ENCODE data around the gene OR13G1. TPM values are rescaled to one million over a fixed set of nuclear protein-coding genes. Genes with fewer than 3 reads are reported as not detected.

The OR13G1 gene
- not detected in 2 replicates for total RNA-seq (ENCODE audit: low replicate concordance)

GRCh38 chr1:247679639-247680038 is at the start of gene OR13G1:
TSS of gene OR13G1 (minus strand) at chr1:247679739. CDS start at chr1:247673041, 6,698 bp downstream.
- Mint-ChIP-seq H3K9me3 (no peaks in the 10 kb centered on the region), H3K27me3 (ENCODE audit: insufficient read depth, low read depth) (no peaks in the 10 kb centered on the region), H3K4me1 (no peaks in the 10 kb centered on the region), H3K4me3 (no peak within 1 kb of the TSS), H3K36me3 (no peaks in the 10 kb centered on the region), H3K27ac (no peak within 1 kb of the TSS)
- Histone ChIP-seq H3K9me3 (ENCODE audit: low read depth) (no peaks in the 10 kb centered on the region), H4K20me1 (ENCODE audit: low read depth) (no peaks in the 10 kb centered on the region), H3K9ac (no peak within 1 kb of the TSS), H3K4me2 (no peak within 1 kb of the TSS), H3K4me1 (no peaks in the 10 kb centered on the region), H3K27ac (no peak within 1 kb of the TSS), H3K79me2 (ENCODE audit: low read depth) (no peaks in the 10 kb centered on the region), H3K27me3 (no peaks in the 10 kb centered on the region), H3K4me3 (no peak within 1 kb of the TSS), H3F3A (ENCODE audit: low read depth) (no peaks in the 10 kb centered on the region), H3K36me3 (no peaks in the 10 kb centered on the region), H2AFZ (replicated peaks) (no peak within 1 kb of the TSS)
- no peak for TF ChIP-seq EZH2 (IDR thresholded peaks at IDR 0.05)
- no peak for TF ChIP-seq EZH2phosphoT487 (IDR thresholded peaks at IDR 0.05)
- no peak for TF ChIP-seq CTCF (IDR thresholded peaks at IDR 0.05)
- no peak for DNase-seq (ENCODE audit: low spot score)

- no peaks in the 10 kb centered on the region for H3K9me3 Mint-ChIP-seq
- H4K20me1 ChIP-seq (ENCODE audit: low read depth): no peaks in the 10 kb centered on the region
Observed at GRCh38 chr1:247721222-247721621, 41.7 kb upstream of the OR13G1 start.

GRCh38 chr1:247716546-247716945 is 37.0 kb upstream of the OR13G1 start, which contains the start of gene OR6F1:
TSS of gene OR6F1 (minus strand) at chr1:247716646. CDS start at chr1:247712755, 3,891 bp downstream.
- Histone ChIP-seq H3F3A (ENCODE audit: low read depth) (no peaks in the 10 kb centered on the region), H3K27me3 (no peaks in the 10 kb centered on the region), H3K4me3 (no peak within 1 kb of the TSS), H3K9ac (no peak within 1 kb of the TSS), H3K27ac (no peak within 1 kb of the TSS), H4K20me1 (ENCODE audit: low read depth) (no peaks in the 10 kb centered on the region), H3K9me3 (ENCODE audit: low read depth) (peaks cover 4% of the 10 kb centered on the region), H2AFZ (replicated peaks) (no peak within 1 kb of the TSS), H3K79me2 (ENCODE audit: low read depth) (no peaks in the 10 kb centered on the region), H3K4me2 (no peak within 1 kb of the TSS), H3K36me3 (no peaks in the 10 kb centered on the region), H3K4me1 (no peaks in the 10 kb centered on the region)
- Mint-ChIP-seq H3K9me3 (no peaks in the 10 kb centered on the region), H3K4me3 (no peak within 1 kb of the TSS), H3K36me3 (no peaks in the 10 kb centered on the region), H3K27ac (no peak within 1 kb of the TSS), H3K4me1 (no peaks in the 10 kb centered on the region), H3K27me3 (ENCODE audit: insufficient read depth, low read depth) (peaks cover 2% of the 10 kb centered on the region)
- TF ChIP-seq EZH2phosphoT487 (IDR thresholded peaks at IDR 0.05) (no peak), EZH2 (IDR thresholded peaks at IDR 0.05) (no peak), CTCF (IDR thresholded peaks at IDR 0.05) (no peak)
- DNase-seq (ENCODE audit: low spot score): no peak

More at GRCh38 chr1:247721222-247721621, 41.7 kb upstream of the OR13G1 start:
- no peaks in the 10 kb centered on the region for H3K79me2 ChIP-seq (ENCODE audit: low read depth)
- no peaks in the 10 kb centered on the region for H3K4me1 ChIP-seq
- no peak overlapping the region for H2AFZ ChIP-seq (replicated peaks)
- H3K4me1 Mint-ChIP-seq: no peaks in the 10 kb centered on the region
- H3K27ac ChIP-seq: no peak overlapping the region
- DNase-seq (ENCODE audit: low spot score): no peak
- H3K9ac ChIP-seq: no peak overlapping the region
- H3K36me3 ChIP-seq: no peaks in the 10 kb centered on the region
- no peak overlapping the region for H3K4me3 ChIP-seq
- no peaks in the 10 kb centered on the region for H3K36me3 Mint-ChIP-seq
- H3K27me3 ChIP-seq: no peaks in the 10 kb centered on the region
- H3K27me3 Mint-ChIP-seq (ENCODE audit: insufficient read depth, low read depth): peaks cover 3% of the 10 kb centered on the region
- no peak overlapping the region for H3K4me2 ChIP-seq
- TF ChIP-seq EZH2 (IDR thresholded peaks at IDR 0.05) (no peak), CTCF (IDR thresholded peaks at IDR 0.05) (no peak), EZH2phosphoT487 (IDR thresholded peaks at IDR 0.05) (no peak)
- H3K27ac Mint-ChIP-seq: no peak overlapping the region
- no peak overlapping the region for H3K4me3 Mint-ChIP-seq
- H3F3A ChIP-seq (ENCODE audit: low read depth): no peaks in the 10 kb centered on the region
- peaks cover 17% of the 10 kb centered on the region for H3K9me3 ChIP-seq (ENCODE audit: low read depth)
